M059J (cell line): ENCODE results near the gene FRMD3. TPM values are rescaled to one million over a fixed set of nuclear protein-coding genes. Genes with fewer than 3 reads are reported as not detected.

ENCODE experiments used
- DNase-seq: peaks from one replicate; pipeline ENCODE4 v3.0.0-alpha.2; 2012; ENCODE audit warnings: low read depth
- total RNA-seq: library from RNA; depleted of rRNA; stranded (reverse); fragments of >200 nt; shearing (Covaris generic); gene quantifications from 2 replicates; pipeline ENCODE4 v1.2.3, GENCODE V29; 2014; rRNA removed

Gene FRMD3
- total RNA-seq, 1 experiment from 2014 or later: 5.0 TPM

DNA sequence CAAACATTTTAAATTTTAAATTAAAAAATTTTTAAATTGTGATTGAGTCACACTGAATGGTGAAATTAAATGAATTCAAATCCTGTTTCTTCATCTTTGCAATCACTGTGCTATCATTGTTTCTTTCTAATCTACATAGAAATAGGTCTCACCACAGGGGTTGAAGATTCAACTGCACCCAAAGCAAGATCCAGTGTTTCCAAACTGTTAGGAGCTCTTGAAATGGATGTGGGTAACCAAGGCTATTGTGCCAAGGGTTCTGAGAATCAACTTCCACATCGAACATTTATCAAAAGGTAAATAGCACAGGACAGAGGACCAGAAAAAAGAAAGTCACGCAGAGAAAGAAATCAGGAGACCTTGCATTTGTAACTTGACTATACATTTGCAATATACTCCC is 302.7 kb downstream of the FRMD3 start:
- no peak for DNase-seq

DNA sequence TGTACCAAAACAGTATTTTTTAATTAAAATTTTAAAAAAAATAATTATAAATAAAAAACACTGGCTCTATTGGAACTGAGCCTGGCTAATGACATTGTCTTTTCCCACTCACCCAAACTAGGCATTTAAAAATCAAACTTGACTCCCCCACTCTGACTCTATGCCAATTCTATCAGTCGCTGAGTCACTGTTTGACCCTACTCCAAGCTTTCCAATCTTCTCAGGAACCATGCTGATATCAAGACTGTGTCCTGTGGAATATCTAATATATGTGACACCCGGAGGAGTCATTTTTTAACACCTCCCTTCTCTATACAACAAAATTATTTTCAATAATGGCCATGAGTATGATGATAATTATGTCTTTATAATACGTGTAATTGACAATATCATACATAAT is 303.7 kb downstream of the FRMD3 start:
- DNase-seq: peak; percentile 39

DNA sequence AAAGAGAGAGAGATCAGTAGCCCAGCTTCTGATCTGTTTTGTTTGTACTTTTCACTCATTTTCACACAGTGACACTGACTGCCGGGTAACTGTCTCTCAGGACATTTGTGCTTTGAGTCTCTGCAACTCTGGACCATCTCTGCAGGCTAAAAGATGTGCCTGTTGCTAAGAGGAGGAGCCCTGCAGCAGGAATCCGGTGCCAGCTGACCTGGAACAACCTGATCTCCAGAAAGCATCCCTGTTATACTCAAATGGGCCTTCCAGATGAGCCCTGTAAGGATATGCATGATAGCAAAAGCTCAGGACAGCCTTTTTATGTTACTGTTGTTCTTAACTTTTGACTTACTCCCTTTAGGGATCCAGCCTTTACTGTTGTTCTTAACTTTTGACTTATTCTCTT is 304.6 kb downstream of the FRMD3 start:
- no peak for DNase-seq

GRCh38 chr9:83231039-83231438 is 307.2 kb downstream of the FRMD3 start:
- DNase-seq: no peak

- peak; percentile 86 for DNase-seq
Measured at GRCh38 chr9:83220730-83221129, 317.5 kb downstream of the FRMD3 start.

- peak; percentile 7 for DNase-seq
Measured at GRCh38 chr9:83219924-83220438, 318.2 kb downstream of the FRMD3 start.

- DNase-seq: peak; percentile 86
Measured at GRCh38 chr9:83219154-83219923, 318.9 kb downstream of the FRMD3 start.

DNA sequence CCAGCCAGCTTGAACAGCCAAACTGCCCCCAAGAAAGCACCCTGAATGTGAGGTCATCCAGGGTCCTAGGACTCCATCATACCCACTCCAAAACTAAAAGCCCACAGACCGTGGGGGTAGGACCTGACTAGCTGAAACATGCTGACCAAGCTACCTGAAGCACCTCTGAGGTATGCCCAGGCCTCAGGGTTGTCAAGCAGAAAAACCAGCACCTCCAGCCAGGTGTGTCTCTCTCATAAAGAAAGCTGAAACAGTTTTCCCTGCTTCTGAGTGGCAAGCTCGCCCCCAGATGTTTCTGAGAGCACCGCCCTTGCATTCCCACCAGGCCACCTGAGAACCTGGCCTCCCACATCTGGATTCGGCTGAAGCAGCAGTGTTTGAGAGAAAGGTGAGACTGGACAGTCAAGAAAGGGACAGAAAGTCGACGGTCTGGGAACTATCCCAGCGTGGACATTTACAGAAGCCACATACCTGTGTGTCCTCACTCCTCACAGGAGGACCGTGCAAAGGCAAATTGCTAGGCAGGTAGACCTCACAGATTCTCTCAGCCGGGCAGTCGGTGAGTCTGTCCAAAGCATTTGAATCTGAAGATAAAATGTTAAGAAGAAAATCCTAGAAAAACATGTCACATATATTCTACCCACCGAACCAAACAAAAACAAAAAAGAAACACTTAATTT is 319.6 kb downstream of the FRMD3 start:
- DNase-seq: no peak

DNA sequence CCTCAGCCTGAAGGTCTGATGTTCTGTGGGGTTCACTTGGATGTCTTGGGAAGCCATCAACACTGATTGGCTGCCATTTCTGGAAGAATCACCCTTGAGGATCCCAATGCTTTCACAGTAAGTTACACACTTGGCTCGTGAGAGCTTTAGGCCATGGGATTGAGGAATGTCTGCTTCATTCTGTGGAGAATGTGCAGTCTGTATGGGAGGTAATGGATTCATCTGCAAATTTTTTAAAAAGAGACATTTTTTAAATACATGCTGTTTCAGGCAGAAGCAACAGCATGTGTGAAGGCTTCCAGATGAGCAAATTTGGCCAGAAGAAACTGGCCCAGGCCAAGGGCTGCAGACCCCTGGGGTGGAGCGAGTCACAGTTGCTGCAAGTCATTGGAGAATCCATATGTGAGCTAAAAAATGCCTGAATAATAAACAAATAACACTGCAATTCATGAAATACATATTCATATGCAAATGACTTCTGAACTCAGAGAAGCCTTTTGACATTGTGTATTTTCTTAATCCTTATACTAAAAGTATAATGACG is 328.9 kb downstream of the FRMD3 start:
- DNase-seq: no peak

GRCh38 chr9:83208065-83208850 is 329.9 kb downstream of the FRMD3 start:
- no peak for DNase-seq

DNA sequence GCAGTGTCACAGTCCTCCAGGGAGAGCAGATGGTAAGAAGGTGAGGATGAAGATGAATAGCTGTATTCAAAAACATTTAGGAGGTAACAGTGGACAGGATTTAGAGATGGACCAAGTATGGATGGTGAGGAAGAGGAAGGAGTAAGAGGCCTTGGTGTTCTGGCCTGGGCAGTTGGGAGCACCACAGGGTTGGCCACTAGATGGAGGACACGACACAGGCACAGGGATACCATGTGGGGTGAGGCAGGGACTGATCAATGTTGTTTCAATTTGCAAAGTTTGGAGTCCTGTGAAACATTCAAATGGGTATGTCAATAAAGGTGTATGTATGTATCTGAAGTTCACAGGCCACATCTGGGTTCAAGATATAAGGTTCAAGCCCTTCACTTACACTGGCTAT is 334.2 kb downstream of the FRMD3 start:
- no peak for DNase-seq

DNA sequence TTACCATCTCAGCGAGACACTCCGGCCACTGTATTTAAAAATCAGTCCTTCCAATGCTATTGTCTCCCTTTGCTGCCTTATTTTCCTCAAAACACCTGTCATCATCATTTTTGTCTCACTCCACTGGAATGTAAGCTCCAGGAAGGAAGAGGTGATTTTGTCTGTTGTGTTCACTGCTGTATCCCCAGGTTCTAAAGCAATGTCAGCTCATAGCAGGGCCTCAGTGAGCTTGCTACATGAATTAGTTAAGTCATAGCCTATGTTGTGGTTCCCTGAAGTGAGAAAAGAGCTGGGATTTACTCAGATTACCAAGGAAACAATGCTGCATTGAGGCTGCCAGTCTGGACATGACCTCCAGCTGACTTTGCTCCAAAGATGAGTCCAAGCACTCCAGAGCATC is 337.7 kb downstream of the FRMD3 start:
- DNase-seq: no peak

DNA sequence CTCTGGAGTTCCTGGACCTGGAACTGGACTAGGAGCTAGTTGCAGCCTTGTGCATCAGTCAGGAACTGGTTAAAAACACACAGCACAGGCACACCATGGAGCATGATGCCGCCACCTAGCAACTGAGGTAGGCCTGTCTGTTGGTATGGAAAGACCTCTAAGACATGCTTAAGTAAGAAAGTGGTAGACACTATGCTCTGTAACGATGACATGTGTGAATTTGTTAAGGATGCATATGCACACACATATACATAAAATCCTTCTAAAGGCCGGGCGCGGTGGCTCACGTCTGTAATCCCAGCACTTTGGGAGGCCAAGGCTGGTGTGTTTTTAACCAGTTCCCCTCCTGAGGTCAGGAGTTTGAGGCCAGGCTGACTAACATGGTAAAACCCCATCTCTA is 338.4 kb downstream of the FRMD3 start:
- no peak for DNase-seq

DNA sequence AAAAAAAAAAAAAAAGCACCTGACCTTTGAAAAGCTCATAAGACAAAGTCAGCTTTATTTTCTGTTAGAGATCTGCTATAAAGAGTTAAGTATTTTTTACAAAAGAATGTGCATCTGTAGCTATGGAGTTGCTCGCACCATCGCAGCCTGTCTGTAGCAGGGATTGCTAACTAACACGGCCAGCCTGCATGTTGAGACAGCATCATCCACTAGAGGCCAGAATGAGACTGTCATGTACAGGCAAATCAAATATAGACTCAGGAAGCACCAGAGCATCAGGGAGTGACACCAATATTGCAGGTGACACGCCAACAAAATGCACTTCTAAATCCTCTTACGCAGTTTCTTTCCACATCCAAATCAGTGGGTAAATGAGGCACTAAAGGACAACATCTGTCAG is 339.0 kb downstream of the FRMD3 start:
- DNase-seq: peak; percentile 51

DNA sequence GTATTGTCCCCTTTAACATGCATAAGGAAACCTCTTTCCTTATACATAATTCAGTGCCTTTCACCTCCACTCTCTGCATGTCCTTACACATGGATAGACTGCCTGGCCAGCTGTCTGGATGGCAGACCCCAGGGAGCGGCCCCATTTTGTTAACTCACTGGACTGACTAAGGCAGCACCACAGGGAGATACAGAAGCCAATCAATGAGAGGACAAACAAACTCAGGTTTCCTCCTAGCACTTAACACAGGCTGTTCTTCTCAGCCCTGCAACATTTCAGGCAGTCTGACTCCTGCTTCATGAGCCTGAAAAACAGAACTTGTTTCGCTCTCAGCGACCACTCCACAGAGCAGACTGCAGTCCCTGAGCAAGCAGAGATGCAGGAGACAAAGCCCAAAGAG is 339.8 kb downstream of the FRMD3 start:
- DNase-seq: no peak

- no peak for DNase-seq
Measured at GRCh38 chr9:83197591-83197990, 340.6 kb downstream of the FRMD3 start.

GRCh38 chr9:83196946-83197345 is 341.3 kb downstream of the FRMD3 start:
- DNase-seq: peak; percentile 34

Other genes with a start within 250 kb of the FRMD3 start
- 2.4 and 3.2 TPM in 2 replicates for gene IDNK, start 84.7 kb upstream of the FRMD3 start, total RNA-seq
- gene UBQLN1, start 169.6 kb upstream of the FRMD3 start, total RNA-seq: 115 and 165 TPM in 2 replicates